ENCODE results near the gene ANGEL2.

DNA sequence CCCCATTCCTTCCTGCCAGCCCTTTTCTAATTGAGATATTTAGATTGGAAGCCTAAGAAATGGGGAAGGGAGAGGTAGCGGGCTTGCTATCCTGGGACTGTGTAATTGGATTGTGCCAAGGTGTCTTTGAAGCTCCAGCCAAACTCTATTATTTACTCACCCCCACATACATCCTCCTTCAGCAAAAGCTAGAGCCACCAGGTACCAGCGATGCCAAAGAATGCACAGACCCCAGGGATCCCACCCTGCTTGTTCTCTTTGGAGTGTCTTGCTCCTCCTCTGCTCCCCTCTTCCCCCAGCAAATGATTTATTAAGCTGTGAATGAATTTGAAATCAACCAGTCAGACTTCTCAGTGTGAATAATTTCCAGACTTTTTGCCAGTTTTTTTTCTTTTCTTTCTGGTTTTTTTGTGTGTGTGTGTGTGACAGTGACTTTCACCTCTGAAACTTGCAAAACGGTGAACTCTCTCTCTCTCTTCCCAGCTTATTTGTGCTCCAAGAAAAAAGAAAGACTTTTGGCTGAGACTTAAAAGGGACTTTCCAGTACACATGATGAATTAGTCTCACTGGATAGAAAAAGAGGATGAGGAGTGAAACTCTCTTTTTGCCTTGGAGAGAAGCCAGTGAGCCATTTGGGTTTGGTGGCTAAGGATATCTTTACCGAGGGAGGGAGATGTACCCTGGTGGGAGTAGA, 63.6 kb downstream of the ANGEL2 start:
- TF ChIP-seq, protein P1, sequence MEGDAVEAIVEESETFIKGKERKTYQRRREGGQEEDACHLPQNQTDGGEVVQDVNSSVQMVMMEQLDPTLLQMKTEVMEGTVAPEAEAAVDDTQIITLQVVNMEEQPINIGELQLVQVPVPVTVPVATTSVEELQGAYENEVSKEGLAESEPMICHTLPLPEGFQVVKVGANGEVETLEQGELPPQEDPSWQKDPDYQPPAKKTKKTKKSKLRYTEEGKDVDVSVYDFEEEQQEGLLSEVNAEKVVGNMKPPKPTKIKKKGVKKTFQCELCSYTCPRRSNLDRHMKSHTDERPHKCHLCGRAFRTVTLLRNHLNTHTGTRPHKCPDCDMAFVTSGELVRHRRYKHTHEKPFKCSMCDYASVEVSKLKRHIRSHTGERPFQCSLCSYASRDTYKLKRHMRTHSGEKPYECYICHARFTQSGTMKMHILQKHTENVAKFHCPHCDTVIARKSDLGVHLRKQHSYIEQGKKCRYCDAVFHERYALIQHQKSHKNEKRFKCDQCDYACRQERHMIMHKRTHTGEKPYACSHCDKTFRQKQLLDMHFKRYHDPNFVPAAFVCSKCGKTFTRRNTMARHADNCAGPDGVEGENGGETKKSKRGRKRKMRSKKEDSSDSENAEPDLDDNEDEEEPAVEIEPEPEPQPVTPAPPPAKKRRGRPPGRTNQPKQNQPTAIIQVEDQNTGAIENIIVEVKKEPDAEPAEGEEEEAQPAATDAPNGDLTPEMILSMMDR (IDR thresholded peaks at IDR 0.05; ENCODE audit: insufficient read depth, low read length, poor library complexity, severe bottlenecking), result no peak
- TF ChIP-seq EZH2phosphoT487 (conservative IDR thresholded peaks at IDR 0.05; ENCODE audit: low read length), result no peak
